ENCODE measurements around the gene TSTD1.

DNA sequence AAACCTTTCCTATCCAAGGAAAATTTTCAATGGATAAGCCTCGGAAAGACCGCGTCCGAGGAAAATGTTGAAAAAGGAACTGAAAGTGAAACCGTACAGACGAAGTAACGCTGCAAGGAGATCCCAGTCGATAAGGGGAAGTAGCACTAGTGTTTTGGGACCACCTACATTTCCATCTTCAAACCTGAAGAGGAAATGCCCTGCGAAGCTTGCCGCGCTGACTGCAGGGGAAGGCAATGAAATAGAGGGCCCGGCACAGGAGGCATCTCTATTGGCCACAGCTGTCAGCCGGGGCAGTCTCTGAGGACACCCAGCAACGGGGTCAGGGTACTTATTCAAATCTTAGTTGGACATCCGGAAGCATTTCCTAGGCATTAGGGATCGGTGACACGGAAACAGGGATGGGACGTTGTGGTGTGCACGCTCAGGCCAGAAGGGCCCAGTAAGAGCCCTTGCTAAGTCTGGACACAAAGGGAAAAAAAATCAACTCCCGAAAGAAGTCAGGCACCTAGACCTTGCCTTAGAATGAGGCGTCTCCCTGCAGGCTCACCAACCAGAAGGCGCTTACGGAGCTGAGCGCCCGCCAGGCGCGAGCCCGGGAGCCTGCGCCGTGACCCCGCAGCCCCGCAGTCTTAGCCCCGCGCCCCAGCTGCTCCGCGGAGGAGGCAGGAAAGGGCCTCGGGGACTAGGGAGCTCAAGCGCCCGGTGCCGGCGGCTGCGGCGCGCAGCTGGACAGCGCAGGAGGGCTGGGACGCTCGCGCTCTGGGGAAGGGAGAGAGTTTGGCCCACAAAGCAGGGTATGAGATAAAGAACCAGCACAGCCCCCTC, 6.4 kb upstream of the TSTD1 start:
- peak in 1 of 3 donors; percentile 72 for TF ChIP-seq POLR2A (IDR thresholded peaks at IDR 0.05)
- TF ChIP-seq, protein P1, sequence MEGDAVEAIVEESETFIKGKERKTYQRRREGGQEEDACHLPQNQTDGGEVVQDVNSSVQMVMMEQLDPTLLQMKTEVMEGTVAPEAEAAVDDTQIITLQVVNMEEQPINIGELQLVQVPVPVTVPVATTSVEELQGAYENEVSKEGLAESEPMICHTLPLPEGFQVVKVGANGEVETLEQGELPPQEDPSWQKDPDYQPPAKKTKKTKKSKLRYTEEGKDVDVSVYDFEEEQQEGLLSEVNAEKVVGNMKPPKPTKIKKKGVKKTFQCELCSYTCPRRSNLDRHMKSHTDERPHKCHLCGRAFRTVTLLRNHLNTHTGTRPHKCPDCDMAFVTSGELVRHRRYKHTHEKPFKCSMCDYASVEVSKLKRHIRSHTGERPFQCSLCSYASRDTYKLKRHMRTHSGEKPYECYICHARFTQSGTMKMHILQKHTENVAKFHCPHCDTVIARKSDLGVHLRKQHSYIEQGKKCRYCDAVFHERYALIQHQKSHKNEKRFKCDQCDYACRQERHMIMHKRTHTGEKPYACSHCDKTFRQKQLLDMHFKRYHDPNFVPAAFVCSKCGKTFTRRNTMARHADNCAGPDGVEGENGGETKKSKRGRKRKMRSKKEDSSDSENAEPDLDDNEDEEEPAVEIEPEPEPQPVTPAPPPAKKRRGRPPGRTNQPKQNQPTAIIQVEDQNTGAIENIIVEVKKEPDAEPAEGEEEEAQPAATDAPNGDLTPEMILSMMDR (IDR thresholded peaks at IDR 0.05 in 8 of 11, conservative IDR thresholded peaks at IDR 0.05 in 3 of 11) = peak in 2 of 11 experiments; percentile 6 to 23

All from spleen (tissue), 7 donors.